ENCODE data around the gene PFKL. TPM values are rescaled to one million over a fixed set of nuclear protein-coding genes. Genes with fewer than 3 reads are reported as not detected.
"Not testable (repeated sequence)": the region's sequence is repeated elsewhere in the genome, so short reads cannot be mapped to it uniquely, and the experiment has no call there.

PFKL gene
- total RNA-seq, 2 donors from 2014 or later: 88.8 to 223 TPM

DNA sequence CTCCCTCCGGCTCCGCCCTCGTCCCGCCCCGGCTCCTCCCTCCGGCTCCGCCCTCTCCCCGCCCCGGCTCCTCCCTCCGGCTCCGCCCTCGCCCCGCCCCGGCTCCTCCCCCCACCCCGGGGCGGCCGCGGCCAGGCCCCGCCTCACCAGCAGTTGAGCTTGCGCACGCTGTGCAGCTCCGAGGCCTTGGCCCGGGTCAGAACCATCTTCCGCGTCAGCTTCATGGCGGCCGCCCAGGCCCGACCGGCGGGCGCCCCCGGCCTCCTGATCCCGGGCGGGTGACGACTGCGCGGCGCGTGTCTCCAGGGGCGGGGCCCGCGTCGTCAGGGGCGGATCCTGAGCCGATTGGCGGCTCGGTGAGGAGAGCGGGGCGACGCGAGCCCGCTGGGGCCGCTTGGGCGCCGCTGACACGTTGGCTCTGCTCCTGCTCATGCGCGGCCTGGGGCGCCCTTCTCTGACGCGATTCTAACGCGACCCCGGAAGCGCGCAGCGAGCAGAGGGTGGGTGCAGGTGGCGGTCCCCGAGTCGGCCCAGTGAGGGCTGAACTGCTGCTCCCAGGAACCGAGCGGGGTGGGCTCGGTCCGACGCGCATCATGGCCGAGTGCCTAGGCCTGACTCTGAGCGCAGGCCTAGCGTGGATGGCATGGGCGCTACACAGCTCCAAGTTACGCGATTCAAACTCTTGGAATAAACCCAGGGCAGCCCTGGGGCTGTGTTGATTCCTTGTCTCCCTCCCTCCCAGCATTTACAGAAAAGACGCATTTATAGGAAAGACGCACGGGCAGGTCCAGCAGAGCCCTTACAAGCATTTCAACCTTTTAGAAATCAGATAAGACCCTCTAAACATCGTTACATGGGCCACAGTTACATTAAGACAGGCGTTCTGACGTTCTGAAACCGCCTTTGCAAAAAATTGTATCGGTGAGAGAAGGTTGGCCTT is 39.4 kb downstream of the PFKL start, which contains the start of gene CFAP410:
Gene CFAP410, minus strand, starts transcription at position 420 of the 940 bp plus-strand sequence. Its CDS starts 196 bp downstream, at position 224.
- Mint-ChIP-seq H3K27ac (peak within 1 kb of the TSS; percentile 95 to 96), H3K9me3 (no peaks in the 10 kb centered on the region), H3K36me3 (peaks cover 5 to 7% of the 10 kb centered on the region in 2 donors)
- peak; percentile 94 to 96 for ATAC-seq
- DNase-seq (ENCODE audit: low spot score in 2 of 2): peak; percentile 93 to 98

GRCh38 chr21:44341726-44342458 is 42.0 kb downstream of the PFKL start:
- ATAC-seq; H3K9me3 Mint-ChIP-seq; H3K36me3 Mint-ChIP-seq; DNase-seq (ENCODE audit: low spot score in 2 of 2): not testable (repeated sequence)
- peak overlapping the region in 1 of 2 donors; percentile 50 for H3K27ac Mint-ChIP-seq

DNA sequence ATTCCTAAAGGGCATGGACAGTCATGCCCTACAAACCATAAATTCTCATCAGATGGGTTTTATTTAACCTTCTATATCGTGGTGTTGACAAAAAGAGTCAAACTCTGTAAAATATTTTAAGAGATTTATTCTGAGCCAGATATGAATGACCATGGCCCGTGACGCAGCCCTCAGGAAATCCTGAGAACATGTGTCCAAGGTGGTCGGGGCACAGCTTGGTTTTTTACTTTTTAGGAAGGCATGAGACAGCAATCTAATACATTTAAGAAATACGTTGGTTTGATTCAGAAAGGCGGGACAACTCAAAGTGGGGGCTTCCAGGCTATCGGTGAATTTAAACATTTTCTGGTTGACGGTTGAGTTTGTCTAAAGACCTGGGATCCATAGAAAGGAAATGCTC is 43.1 kb downstream of the PFKL start:
- not testable (repeated sequence) for H3K9me3 Mint-ChIP-seq; ATAC-seq; H3K36me3 Mint-ChIP-seq; DNase-seq (ENCODE audit: low spot score in 2 of 2)
- peak overlapping the region in 1 of 2 donors; percentile 37 for H3K27ac Mint-ChIP-seq

- no peak for DNase-seq (ENCODE audit: low spot score in 2 of 2)
- ATAC-seq: no peak
- Mint-ChIP-seq H3K36me3 (peaks cover under 1 to 2% of the 10 kb centered on the region in 2 donors), H3K27ac (no peak overlapping the region), H3K9me3 (no peaks in the 10 kb centered on the region)
Observed at GRCh38 chr21:44344541-44345183, 44.8 kb downstream of the PFKL start.

DNA sequence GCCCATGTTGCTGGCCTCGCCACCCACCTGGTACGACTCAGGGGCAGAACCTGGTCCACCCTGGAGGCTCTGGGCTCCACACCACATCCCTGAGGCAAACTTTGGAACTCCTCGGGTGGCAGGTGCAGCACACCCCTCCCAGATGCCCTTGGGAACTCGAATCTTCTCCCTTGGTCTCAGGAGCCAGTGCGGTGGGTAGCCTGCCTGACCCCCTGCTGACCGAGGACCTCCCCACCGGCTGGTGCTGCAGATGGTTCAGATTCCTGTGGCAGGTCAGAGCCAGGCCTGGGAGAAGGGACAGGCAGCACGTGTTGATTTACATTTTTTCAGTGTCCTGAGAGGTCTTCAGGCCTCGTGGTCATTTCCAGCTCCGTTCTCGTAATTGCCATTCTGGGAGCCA is 45.6 kb downstream of the PFKL start:
- DNase-seq (ENCODE audit: low spot score in 2 of 2): no peak

GRCh38 chr21:44347911-44348451 is 48.1 kb downstream of the PFKL start:
- Mint-ChIP-seq H3K9me3 (no peaks in the 10 kb centered on the region), H3K36me3 (no peaks in the 10 kb centered on the region), H3K27ac (no peak overlapping the region)
- ATAC-seq: no peak
- no peak for DNase-seq (ENCODE audit: low spot score in 2 of 2)

More for the DNA sequence above, 45.6 kb downstream of the PFKL start:
- ATAC-seq: no peak
- H3K36me3 Mint-ChIP-seq: no peaks in the 10 kb centered on the region
- H3K27ac Mint-ChIP-seq: no peak overlapping the region
- H3K9me3 Mint-ChIP-seq: no peaks in the 10 kb centered on the region

- ATAC-seq (no peak), DNase-seq (ENCODE audit: low spot score in 2 of 2) (no peak)
- peaks cover 0 to 5% of the 10 kb centered on the region in 2 donors for H3K36me3 Mint-ChIP-seq
- no peaks in the 10 kb centered on the region for H3K9me3 Mint-ChIP-seq
- H3K27ac Mint-ChIP-seq: no peak overlapping the region
Observed at GRCh38 chr21:44348861-44349260, 49.0 kb downstream of the PFKL start.

DNA sequence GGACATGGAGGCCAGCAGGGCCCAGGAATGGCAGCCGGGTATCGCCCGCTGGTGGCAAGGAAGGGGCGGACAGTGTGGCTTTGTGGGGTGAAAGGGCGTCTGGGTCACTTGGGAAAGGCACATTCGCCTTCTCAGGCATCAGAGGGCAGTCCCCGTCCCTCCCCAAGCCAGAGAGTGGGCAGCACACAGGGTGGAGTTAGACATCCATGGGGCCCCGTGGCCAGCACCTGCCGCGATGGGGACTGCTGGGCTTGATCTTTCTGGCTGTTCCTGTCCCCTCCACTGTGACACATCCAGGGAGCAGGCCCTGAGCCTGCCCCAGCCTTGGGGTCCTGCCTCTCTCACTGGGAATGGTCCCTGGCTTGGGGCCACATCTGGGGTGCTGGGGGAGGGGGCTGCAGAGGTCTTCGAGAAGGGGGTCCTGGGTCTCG is 49.6 kb downstream of the PFKL start:
- H3K27ac Mint-ChIP-seq: no peak overlapping the region
- H3K36me3 Mint-ChIP-seq: peaks cover 5 to 6% of the 10 kb centered on the region in 2 donors
- DNase-seq (ENCODE audit: low spot score in 2 of 2) (no peak), ATAC-seq (no peak)
- no peaks in the 10 kb centered on the region for H3K9me3 Mint-ChIP-seq

GRCh38 chr21:44349847-44350772 is 50.3 kb downstream of the PFKL start:
- ATAC-seq (no peak), DNase-seq (ENCODE audit: low spot score in 2 of 2) (no peak)
- Mint-ChIP-seq H3K9me3 (no peaks in the 10 kb centered on the region), H3K27ac (no peak overlapping the region), H3K36me3 (peaks cover 7 to 11% of the 10 kb centered on the region in 2 donors)

DNA sequence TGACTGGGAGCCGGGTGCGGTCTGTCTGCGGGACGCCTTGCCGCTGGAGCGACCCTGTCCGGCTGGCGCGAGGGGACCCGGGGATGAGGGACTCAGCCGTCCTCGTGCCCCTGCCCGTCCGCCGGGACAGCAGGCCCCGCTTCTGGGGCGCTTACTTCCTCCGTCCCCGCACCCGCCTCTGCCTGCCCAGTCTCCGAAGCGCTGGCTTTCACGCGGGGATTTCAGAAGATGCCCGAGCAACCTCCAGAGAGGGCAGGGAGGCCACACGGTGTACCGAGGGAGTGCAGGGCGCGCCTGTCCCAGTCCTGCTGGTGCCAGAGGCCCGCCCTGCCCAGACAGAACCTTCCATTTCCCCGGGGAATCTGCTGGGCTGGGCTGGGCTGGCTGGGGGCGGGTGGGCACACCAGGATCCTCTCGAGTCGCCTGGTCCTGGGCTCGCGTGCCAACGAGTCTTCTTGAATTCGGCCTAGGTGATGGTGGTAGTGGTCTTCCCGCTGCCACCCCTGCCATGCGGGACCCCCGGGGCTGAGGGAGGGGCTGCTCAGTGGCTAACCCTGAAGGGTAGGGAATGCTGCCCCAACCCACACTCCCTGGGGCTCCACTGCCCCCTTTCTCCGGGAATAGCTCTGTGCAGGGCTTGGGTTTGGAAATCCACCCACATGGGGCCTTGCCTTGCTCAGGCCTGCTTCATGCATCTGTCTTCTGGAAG is 51.1 kb downstream of the PFKL start:
- Mint-ChIP-seq H3K9me3 (peaks cover 0 to 5% of the 10 kb centered on the region in 2 donors), H3K27ac (no peak overlapping the region), H3K36me3 (peaks cover 13 to 17% of the 10 kb centered on the region in 2 donors)
- no peak for DNase-seq (ENCODE audit: low spot score in 2 of 2)
- no peak for ATAC-seq

- peaks cover 0 to 5% of the 10 kb centered on the region in 2 donors for H3K9me3 Mint-ChIP-seq
- no peak for ATAC-seq
- H3K27ac Mint-ChIP-seq: peak overlapping the region in 1 of 2 donors; percentile 95
Observed at GRCh38 chr21:44351535-44352252, 51.8 kb downstream of the PFKL start.

DNA sequence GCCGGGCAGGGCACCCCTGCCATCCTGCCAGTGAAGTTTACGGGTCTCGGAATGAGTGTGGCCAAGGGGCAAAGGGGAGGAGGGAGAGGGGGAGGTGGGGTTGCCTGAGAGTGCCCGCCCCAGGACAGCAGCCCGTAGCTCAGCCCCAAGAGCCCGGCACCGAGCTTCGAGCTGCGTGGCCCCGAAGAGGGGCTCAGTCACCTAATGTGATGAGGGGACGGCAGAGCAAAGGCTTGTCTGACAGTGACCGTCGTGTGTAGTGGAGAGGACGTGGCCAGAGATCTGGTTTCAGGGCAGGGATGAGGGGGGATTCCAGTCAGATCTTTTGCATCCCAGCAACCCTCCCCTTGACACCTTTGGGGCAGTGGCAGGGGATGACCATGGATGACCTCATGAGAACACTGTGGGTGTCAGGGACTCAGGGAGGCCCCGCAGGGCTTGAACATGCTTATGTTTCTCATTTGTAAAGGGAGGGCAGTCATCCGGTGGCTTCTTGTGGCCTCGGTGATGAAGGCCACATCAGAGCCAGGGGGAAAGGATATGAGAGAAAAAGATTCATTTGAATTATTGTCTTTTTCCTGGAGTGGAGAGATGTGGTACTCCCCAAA is 52.5 kb downstream of the PFKL start:
- Mint-ChIP-seq H3K27ac (peak overlapping the region in 1 of 2 donors; percentile 95), H3K9me3 (peaks cover 0 to 5% of the 10 kb centered on the region in 2 donors), H3K36me3 (peaks cover 13 to 31% of the 10 kb centered on the region in 2 donors)
- no peak for DNase-seq (ENCODE audit: low spot score in 2 of 2)
- peak; percentile 31 to 72 for ATAC-seq

More at GRCh38 chr21:44351535-44352252, 51.8 kb downstream of the PFKL start:
- peaks cover 13 to 25% of the 10 kb centered on the region in 2 donors for H3K36me3 Mint-ChIP-seq
- DNase-seq (ENCODE audit: low spot score in 2 of 2): no peak

DNA sequence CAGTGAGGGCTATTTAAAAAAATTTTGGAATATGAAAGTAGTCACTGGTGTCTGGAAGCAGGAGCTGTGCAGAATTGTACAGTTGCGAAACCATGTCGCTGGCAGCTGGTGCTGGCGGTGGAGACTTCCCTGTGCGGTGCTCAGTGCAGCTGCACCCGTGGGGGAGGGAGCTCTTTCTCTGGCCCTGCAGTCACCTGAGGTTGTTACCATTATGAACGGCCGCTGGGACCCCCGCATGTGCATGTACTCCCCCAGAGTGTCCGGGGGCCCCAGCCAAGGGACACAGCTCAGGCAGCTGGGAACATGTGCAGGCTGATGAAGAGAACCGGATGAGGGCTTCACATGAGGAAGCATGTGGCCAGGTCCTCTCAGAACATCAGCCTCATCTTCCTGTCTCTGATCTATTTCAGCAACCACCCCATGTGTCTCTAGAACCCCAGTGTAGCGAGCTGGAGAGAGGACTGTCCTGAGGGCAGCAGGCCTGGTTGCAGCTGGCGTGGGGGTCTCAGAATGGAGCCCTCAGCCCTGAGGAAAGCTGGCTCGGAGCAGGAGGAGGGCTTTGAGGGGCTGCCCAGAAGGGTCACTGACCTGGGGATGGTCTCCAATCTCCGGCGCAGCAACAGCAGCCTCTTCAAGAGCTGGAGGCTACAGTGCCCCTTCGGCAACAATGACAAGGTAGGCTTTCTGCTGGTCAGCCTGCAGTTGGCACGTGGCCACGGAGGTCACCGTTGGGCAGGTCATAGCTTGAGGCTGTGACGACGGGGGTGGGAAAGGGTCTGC is 53.5 kb downstream of the PFKL start, which contains the start of gene TRPM2:
Gene TRPM2, plus strand, starts transcription at position 431 of the 780 bp plus-strand sequence. Its CDS starts 80 bp downstream, at position 511.
- peaks cover 13 to 31% of the 10 kb centered on the region in 2 donors for H3K36me3 Mint-ChIP-seq

More for the DNA sequence above, 53.5 kb downstream of the PFKL start, which contains the start of gene TRPM2:
- ATAC-seq (peak; percentile 61 to 64), DNase-seq (ENCODE audit: low spot score in 2 of 2) (no peak)
- Mint-ChIP-seq H3K27ac (peak within 1 kb of the TSS; percentile 37 to 95), H3K9me3 (peaks cover 0 to 5% of the 10 kb centered on the region in 2 donors)

Data from activated naive CD4-positive, alpha-beta T cell treated with anti-CD3 and anti-CD28 coated beads, Interleukin-2, amount 50 U/mL, for 72 hours (primary cell).